Left renal cortex interstitium (tissue), 4 donors: ENCODE results near the gene IFNA5. TPM values are rescaled to one million over a fixed set of nuclear protein-coding genes. Genes with fewer than 3 reads are reported as not detected.
A peak's percentile ranks its signal among the peaks of the same experiment; 100 is the strongest.

ENCODE experiments used
- DNase-seq, 4 donors: peaks; one replicate each; pipeline ENCODE4 v3.0.0-alpha.2; 2013; ENCODE audit warnings: low read depth in 4 of 4, low spot score in 2 of 4, missing footprints in 1 of 4
- polyA plus RNA-seq, 4 donors: library from polyadenylated mRNA; unstranded; fragments of 120-200 nt; gene quantifications; one replicate each; pipeline ENCODE4 v1.2.1, GENCODE V29; 2013; ENCODE audit not compliant: insufficient read length in 4 of 4

IFNA5 gene
- polyA plus RNA-seq: not detected

DNA sequence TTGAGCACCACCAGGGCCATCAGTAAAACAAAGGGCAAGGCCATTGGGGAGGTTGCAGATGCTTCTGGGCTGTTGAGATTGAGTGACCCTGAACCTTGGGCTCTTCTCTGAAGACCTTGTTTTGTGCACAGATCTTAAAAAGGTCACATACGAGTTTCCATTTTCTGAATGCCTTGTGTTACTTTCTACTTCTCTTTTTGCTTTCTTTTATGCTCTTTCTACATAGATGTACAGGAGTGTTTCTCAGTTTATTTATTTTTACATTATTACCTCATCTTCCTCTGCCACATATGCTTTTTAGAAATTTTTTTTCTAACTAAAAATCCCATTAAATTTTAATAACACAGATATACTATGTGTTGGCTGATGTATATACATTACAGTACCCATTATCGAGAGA is at the start of gene IFNA5:
Gene IFNA5 (minus strand): TSS at position 101 of the 400 bp plus-strand sequence. CDS start 57 bp downstream, at position 44.
- no peak for DNase-seq

DNA sequence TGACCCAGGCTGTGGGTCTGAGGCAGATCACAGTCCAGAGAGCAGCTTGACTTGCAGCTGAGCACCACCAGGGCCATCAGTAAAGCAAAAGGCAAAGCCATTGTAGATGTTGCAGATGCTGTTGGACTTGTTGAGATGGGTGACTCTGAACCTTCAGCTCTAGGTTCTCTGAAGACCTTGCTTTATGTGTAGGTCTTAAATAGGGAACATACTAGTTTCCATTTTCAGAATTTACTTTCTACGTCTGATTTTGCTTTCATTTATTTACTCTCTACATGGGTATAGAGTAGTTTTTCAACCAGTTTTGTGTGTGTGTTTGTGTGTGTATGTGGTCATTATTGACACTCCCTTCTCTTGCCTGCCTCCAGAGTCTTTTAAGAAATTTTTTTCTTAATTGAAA is 45.7 kb upstream of the IFNA5 start, which contains the start of gene IFNA6:
Gene IFNA6 (minus strand): TSS at position 101 of the 400 bp plus-strand sequence. CDS start 0 bp downstream, at position 101.
- DNase-seq: no peak

DNA sequence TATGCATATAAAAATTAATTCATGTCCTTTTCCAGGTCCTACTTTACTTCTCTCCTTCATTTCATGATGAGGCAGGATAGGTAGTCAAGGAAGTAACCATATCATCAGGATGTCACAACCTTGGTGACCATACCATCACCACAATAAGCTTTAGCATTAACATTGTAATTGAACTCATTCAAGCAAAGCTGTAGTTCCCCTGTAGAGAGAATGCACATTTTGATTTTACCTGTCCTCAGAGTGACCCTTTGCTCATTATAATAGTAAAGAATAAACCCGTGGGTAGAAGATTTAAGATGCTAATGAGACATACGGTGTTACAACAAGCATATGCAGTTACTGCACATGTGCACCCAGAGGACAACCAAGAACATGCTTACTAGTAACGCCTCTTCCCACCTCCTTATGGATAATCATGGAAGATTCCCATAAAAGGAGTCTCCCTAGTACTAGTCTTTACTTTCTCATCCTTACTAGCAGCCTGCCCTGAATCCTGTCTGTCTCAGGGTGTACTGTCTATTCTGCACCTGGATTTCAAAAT is 43.4 kb upstream of the IFNA5 start:
- DNase-seq: no peak

DNA sequence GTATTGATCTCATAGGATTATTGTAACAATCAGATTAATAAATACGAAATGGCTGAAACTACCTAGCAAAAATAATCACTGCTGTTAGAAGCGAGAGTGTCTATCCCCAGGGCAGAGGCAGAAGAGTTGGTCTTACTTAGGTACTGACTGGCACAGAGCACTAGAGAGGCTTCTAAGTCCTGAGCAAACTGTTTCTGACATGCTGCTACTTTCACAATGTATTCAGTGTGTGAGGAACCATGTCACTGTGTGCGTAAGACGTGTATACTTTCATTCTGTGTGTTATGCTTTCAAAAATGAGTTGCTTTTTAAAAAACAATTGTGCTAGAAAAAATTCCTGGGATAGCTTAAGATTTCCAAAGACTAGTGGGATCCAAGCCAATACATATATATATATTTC is 35.6 kb upstream of the IFNA5 start:
- DNase-seq: no peak

- no peak for DNase-seq
These were observed 31.3 kb upstream of the IFNA5 start for GRCh38 chr9:21336457-21336856.

GRCh38 chr9:21334701-21335632 is 29.9 kb upstream of the IFNA5 start, which contains the start of gene KLHL9:
TSS of gene KLHL9 (minus strand) at chr9:21335404. CDS start at chr9:21334859, 545 bp downstream.
- peak; percentile 74 to 90 (median 80) for DNase-seq

DNA sequence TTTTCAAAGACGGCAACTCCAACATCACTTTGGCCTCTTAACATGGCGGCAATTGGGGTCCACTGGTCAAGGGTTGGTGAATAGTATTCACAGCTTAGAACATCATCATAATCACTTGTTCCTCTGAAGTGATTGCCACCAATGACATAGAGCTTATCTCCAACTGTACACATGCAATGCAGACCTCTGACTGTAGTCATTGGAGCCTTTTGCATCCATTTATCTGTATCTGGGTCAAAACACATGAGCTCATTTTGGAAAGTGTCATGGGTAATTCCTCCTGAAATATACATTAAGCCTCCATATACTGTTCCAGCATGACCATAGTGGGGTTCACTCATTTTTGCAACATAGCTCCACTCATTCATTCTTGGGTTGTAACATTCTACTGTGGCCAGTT is 28.1 kb upstream of the IFNA5 start:
- no peak for DNase-seq

DNA sequence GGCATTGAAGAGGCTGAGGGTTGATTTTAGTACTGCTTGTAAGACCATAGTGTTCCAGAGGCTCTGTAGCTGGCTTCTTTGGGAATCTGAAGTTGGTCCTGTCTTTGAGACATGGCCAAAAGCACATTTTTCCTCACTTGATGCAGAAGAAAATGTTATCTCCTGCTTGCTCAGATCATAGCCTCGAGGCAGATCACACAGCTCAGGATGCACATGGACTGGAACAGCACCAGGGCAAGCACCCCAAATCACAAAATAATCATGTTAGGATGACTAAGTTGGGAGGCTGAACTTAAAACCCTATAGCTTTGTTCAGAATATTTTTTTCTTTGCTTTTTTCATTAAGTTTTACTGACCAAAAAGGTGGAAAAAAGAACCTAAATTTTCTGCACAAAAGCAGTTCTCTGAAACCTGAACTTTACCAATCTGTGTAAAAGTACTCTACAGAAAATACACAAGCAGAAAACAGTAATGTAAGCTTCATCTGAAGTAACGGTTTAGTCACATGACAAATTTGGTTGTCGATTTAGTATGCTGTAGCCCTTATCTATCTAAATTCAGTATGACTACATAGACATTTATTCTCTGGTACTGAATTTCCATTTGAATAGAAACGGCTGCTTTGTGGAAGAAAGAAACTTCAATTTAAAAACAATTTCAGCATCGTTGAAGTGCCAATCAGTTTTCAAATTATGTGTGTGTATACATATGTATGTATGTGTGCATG is 26.7 kb upstream of the IFNA5 start:
- no peak for DNase-seq

GRCh38 chr9:21326526-21327139 is 21.5 kb upstream of the IFNA5 start:
- DNase-seq: no peak

GRCh38 chr9:21324047-21324446 is 18.9 kb upstream of the IFNA5 start:
- DNase-seq: no peak

DNA sequence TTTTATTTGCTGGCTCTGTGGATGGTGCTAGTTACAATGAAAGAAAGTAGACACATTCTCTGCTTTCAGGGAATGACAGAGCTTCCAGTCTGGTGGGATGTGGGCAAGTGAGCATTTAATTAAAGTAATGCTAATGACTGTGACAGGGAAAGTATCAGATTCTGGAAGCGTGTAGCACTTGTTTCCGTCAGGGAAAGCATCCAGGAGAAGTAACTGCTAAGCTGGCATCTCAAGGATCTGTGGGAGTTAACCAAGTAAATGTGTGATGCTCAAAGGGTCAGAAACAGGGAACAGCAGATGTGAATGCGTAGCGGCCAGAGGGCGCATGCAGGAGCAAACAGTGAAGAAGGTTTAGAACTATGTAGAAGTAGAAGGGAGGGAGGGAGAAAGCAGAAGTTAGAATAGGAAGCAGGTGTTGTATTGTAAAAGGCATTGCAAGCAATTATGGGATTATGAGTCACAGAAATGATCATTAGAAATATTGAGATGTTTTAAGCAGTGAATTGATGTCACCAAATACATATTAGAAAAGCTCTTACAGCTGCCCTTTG is 17.9 kb upstream of the IFNA5 start:
- no peak for DNase-seq

- DNase-seq: no peak
These were observed 15.4 kb upstream of the IFNA5 start for GRCh38 chr9:21320465-21320864.

- no peak for DNase-seq
These were observed 13.1 kb upstream of the IFNA5 start for GRCh38 chr9:21317956-21318923.

GRCh38 chr9:21316860-21317259 is 11.7 kb upstream of the IFNA5 start:
- no peak for DNase-seq

DNA sequence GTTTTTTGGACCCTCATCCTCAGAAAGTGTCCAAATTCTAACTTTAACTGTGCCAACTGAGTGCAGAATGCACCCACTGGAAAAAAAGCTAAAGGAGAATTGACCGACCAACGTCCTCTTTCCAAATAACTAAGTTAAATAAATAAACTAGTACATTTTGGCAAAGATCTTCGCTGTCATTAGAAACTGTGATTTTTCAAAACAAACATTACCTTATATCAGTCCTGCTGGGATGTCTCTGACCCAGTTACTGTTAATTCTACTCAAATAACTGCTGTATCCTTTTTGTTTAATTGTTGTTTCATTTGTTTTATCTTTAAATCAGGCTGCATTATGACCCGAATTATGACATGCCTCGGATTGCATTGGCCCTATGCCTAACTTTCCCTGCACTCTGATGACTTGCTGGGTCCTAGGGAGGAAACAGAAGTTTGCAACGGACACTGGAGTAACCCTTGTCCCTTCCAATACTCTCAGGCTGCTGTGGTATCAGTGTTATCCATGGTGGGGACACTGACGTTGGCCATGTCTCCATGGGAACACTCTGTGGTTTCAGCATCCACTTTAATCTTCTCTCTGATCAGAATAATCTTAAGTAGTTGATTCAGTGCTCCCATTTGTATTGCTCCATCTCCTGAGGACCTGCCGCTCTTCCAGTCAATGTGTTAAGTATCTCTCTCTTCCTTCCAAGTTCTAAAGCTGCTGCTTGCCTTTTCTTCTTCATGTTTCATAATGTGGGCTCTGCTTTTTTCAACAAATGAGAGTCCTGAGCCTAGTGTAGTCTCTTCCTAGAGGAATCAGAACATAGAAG is 11.1 kb upstream of the IFNA5 start:
- DNase-seq: no peak

GRCh38 chr9:21314152-21314551 is 9.0 kb upstream of the IFNA5 start:
- DNase-seq: no peak

- DNase-seq: no peak
These were observed 6.8 kb upstream of the IFNA5 start for GRCh38 chr9:21311889-21312288.

GRCh38 chr9:21295992-21296391 is 9.1 kb downstream of the IFNA5 start:
- no peak for DNase-seq
